GM18868 (cell line): ENCODE data around the gene FANK1.
"Not testable (repeated sequence)": the region's sequence is repeated elsewhere in the genome, so short reads cannot be mapped to it uniquely, and the experiment has no call there.

Source experiments
- ATAC-seq: cut with Tn5 transposase; IDR thresholded peaks from one replicate; pipeline ENCODE4 v1.9.1; 2021; ENCODE audit warnings: mild to moderate bottlenecking, moderate library complexity; ENCODE audit not compliant: unreplicated experiment

The FANK1 gene

DNA sequence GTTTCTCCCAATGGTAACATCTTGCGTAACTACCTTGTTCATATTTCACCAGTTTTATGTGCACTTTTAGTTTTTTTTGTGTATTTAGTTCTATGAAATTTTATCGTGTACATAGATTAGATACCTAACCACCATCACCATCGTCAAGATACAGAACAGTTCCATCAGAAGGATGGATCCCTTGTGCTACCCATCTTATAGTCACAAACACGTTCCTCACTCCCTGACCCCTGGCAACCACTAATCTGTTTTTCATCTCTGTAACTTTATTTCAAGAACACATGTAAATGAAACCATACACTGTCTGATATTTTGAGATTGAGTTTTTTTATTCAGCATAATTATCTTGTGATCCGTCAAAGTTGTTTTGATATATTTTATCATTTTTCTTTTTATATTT is 29.9 kb downstream of the FANK1 start:
- no peak for ATAC-seq

DNA sequence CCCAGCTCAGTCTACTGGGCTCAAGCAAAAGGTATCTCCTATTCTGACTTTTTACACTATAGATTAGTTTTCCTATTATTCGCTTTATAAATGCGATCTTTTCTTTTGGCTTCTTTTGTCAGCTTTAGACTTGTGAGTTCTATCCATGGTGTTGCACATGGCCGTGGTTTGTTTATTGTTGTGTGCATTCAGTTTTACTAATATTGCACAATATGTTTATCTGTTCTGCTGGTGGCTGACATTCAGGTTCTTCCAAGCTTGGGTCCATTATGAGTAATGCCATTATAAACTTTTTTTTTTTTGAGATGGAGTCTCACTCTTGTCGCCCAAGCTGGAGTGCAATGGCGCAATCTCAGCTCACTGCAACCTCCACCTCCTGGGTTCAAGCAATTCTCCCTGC is 30.9 kb downstream of the FANK1 start:
- ATAC-seq = not testable (repeated sequence)

GRCh38 chr10:125928928-125929585 is 32.7 kb downstream of the FANK1 start:
- no peak for ATAC-seq

GRCh38 chr10:125929618-125930017 is 33.3 kb downstream of the FANK1 start:
- no peak for ATAC-seq

- ATAC-seq = no peak
These were observed 37.3 kb downstream of the FANK1 start for GRCh38 chr10:125933693-125934092.

DNA sequence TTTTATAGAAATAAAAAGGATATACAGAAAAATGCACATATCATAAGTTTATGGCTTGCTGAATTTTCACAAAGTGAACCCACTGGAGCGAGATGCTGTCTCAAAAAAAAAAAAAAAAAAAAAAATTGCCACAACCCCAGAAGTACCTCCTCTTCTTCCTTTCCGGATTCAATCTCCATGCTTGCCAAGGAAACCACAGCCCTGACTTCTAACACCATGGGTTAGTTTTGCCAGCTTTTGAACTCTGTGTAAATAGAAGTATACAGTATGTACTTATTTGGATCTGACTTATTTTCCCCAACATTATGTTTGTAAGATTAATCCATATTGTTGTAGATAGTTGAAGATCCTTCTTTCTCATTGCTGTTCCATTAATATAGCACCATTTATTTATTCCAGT is 40.0 kb downstream of the FANK1 start:
- ATAC-seq = no peak

GRCh38 chr10:125940515-125940914 is 44.2 kb downstream of the FANK1 start:
- no peak for ATAC-seq

- ATAC-seq = no peak
These were observed 54.9 kb downstream of the FANK1 start for GRCh38 chr10:125951290-125951689.

DNA sequence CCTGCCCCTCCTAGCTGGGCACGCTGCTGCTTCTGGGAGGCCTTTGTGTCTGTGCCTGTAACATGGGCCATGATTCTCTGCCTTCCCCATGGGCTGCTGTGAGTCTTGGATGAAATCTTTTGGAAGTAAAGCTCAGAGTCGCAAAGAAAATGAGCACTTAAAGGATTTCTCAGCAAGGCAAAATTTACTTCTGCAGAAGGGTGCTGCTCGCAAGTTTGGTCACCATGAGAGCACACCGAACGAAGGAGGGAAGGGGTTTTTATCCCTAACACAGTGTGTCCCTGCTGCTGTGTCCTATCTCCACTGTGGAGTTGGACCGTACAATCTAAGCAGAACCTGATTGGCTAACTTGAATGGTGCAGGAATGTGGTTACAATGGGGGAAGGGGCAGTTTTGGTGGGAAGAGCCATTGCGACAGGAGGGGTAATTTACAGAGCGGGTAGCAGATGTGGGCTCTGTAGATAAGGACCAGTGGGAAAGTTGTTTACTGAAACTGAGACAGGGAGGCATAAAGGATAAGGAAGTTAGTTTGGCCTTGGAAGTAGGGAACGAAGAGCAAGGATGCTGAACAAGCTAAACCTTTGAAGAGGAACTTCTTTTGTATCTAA is 57.5 kb downstream of the FANK1 start:
- no peak for ATAC-seq

DNA sequence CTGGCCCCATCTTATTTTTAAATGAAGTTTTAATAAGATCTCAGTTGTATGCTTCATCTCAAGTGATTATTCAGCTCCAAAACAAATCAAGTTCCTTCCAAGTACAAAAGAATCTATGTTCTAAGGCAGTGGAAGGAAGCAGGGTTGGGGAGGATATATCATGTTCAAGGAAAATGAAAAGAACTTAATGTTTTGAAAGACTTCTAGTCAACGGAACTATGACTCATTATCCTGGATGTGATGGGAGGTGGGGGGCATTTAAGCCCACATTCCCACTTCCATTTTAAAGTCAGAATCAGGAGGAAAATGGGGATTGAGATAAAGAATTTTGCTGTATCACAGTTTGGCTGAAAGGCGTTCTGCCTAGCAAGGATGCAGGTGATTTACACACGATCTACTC is 59.4 kb downstream of the FANK1 start:
- ATAC-seq = no peak

DNA sequence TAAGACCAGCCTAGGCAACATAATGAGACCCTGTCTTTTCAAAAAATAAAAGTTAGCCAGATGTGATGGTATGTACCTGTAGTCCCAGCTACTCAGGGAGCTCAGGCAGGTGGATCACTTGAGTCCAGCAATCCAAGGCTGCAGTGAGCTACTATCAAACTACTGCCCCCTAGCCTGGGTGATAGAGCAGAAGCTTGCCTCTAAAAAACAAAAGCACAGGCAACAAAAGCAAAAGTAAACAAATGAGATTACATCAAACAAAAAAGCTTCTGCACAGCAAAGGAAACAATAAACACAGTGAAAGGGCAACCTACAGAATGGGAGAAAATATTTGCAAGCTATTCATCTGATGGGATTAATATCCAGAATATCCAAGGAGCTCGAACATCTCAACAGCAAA is 65.4 kb downstream of the FANK1 start:
- no peak for ATAC-seq

- no peak for ATAC-seq
These were observed 65.8 kb downstream of the FANK1 start for GRCh38 chr10:125962200-125962599.

DNA sequence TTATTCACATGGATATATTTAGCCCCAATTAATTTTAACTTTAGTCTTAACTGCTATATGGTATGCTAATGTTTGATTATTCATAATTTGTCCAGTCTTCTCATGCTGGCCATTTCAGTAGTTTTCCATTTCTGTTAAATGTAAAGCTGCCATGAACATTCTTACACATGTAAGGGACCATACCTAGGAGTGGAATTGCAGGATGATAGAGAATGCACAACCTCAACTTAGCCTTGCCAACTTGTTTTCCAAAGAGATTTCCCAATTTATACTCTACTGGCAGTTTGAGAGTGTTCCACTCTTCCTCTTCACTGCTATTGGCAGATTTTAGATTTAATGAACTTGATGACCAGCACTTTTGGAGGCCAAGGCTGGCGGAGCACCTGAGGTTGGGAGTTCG is 68.2 kb downstream of the FANK1 start:
- no peak for ATAC-seq

GRCh38 chr10:125967533-125967932 is 71.2 kb downstream of the FANK1 start:
- no peak for ATAC-seq

DNA sequence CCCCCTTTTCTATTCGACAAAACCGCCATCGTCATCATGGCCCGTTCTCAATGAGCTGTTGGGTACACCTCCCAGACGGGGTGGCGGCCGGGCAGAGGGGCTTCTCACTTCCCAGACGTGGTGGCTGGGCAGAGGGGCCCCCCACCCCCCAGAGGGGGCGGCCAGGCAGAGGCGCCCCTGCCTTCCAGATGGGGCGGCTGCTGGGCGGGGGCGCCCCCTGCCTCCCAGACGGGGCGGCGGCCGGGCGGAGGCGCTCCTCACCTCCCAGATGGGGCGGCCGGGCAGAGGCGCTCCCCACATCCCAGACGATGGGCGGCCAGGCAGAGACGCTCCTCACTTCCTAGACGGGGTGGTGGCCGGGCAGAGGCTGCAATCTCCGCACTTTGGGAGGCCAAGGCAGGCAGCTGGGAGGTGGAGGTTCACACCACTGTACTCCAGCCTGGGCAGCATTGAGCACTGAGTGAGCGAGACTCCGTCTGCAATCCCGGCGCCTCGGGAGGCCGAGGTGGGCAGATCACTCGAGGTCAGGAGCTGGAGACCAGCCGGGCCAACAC is 73.8 kb downstream of the FANK1 start:
- not testable (repeated sequence) for ATAC-seq

- no peak for ATAC-seq
These were observed 80.7 kb downstream of the FANK1 start for GRCh38 chr10:125976960-125977605.

- no peak for ATAC-seq
These were observed 83.6 kb downstream of the FANK1 start for GRCh38 chr10:125979976-125980375.

DNA sequence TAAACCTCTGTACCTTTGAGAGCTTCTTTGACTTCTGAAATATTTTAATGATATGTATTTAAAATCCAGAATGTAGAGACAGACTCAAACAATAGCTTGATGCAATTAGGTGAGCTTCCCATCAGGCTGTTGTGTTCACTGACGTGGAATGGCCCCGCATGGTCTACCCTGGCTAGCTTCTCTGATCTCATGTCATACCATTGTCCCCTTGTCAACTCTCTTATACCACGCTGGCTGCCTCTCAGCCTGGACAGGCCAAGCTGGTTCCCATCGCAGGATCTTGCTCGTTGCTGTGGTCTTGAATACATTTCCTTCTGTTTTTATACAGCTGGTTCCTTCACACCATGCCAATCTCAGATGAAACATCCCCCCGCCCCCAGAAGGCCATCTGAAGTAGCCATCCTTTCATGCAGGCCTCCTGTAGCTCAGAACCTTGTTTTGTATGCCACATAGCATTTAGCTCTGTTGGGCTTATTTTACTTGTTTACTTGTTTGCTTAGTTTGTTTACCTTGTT is 84.2 kb downstream of the FANK1 start:
- no peak for ATAC-seq

DNA sequence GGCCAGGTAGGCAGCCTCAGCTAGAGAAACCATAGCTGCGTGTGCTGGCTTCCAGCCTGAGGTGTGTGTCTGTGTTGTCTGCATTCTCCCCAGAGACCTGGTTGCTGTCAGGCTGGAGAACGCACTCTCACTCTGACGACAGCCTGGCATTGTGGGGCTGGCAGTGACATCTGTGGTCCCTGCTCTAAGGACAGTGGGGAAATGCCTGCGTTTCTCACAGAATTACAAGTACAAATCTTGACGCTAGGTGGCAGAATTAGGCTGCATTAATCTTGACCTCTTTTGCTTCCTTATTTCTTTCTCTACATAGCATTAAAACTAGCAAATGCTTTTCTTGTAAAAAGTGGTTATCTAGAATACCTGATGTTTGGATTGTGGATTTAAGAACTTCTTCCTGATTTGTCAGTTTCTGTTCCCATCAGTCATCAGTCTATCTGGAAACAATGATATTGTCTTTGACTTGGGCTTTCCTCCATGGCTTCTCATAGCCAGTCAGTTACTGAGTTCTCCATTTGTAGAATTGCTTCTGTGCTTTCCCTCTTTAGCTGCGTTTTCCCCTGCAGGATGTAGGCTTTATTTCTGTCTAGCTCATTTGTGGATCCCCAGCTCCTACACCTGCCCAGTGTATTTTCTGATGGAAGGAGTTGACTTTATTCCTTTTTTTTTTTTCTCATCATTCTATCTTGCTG is 86.0 kb downstream of the FANK1 start:
- peak; percentile 68 for ATAC-seq

DNA sequence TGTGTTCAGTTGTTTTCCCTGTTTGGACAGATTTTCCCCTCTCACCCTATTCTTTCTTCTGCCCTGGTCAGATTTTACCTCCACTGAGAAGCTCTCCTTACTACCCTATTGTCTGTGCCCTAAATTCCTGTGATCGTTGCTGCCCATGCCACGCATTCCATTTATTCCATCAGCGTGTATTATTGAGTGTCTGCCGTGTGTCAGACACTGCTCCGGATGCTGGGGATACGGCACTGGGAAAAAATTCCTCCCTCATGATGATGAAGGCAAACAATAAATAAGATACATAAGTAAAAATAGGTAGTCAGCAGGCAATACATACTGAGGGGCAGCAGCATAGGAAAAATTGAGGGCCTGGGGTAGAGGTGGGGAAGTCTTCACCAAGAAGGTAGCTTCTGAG is 86.8 kb downstream of the FANK1 start:
- ATAC-seq = no peak

GRCh38 chr10:125983656-125984055 is 87.3 kb downstream of the FANK1 start:
- no peak for ATAC-seq
